Left hindlimb (tissue), 1 donor: Measurements from ENCODE around the gene TNS2.
"Not testable (repeated sequence)": the region's sequence is repeated elsewhere in the genome, so short reads cannot be mapped to it uniquely, and the experiment has no call there.

Experiments
- DNase-seq: peaks from one replicate; pipeline ENCODE4 v3.0.0-alpha.2; 2018

TNS2 gene

GRCh38 chr12:53049571-53050318 lies at the start of gene TNS2:
Gene TNS2, plus strand, starts transcription at chr12:53050065. Its CDS starts 121 bp downstream, at chr12:53050186.
- DNase-seq = peak; percentile 88

DNA sequence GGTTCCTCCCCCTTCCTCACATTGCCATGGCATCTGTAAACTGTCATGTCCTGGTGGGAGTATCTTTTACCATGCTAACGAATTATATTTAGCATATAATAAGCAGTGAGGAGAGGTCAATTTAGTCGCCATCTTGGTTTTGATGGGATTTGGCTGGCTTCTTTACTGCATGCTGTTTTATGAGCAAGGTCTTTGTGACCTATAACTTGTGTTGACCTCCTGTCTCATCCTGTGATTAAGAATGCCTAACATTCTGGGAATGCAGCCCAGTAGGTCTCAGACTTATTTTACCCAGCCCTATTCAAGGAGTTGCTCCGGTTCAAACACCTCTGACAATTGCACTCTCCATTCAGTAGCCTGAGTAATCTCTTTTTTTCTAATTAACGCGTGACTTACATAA lies 45.7 kb upstream of the TNS2 start:
- no peak for DNase-seq

DNA sequence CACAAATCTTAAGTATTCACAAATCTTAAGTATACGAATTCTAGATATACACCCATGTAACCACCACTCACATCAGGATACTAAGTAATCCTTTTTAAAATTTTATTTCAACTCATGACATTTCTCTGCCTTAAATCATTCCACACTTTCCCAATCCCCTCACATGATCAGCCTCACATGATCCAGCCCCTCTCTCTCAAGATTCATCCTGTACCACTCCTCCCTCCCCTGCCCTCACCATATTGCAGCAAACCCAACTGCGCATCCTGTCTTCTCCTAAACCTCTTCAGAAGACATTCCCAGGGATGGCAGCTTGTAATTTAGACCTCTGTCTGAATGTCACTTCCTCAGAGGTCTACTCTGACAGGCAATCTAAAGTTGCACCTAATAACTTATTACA lies 45.3 kb upstream of the TNS2 start:
- DNase-seq = no peak

DNA sequence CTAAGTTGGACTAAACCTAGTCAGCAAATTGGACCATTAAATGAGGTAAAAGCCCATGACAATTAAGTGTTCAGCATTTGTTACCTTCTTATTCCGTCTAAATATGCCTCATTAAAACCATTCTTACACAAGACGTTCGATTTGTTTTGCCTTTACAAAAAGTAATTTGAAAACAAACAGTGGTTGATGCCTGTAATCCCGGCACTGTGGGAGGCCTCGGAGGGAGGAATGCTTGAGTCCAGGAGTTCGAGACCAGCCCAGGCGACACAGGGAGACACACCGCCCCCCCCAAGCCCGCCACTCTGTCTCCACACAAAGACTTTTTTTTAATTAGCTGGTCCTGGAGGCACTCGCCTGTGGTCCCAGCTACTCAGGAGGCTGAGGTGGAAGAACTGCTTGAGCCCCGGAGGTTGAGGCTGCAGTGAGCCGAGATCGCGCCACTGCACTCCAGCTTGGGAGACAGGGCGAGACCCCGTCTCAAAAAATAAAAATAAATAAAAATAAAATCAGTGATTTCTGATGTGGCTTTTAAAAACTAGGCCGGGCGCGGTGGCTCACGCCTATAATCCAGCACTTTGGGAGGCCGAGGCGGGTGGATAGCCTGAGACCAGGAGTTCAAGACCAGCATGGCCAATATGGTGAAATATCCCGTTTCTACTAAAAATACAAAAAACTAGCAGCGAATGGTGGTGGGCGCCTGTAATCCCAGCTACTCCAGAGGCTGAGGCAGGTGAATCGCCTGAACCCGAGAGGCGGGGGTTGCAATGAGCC lies 44.5 kb upstream of the TNS2 start:
- DNase-seq = peak; percentile 40

DNA sequence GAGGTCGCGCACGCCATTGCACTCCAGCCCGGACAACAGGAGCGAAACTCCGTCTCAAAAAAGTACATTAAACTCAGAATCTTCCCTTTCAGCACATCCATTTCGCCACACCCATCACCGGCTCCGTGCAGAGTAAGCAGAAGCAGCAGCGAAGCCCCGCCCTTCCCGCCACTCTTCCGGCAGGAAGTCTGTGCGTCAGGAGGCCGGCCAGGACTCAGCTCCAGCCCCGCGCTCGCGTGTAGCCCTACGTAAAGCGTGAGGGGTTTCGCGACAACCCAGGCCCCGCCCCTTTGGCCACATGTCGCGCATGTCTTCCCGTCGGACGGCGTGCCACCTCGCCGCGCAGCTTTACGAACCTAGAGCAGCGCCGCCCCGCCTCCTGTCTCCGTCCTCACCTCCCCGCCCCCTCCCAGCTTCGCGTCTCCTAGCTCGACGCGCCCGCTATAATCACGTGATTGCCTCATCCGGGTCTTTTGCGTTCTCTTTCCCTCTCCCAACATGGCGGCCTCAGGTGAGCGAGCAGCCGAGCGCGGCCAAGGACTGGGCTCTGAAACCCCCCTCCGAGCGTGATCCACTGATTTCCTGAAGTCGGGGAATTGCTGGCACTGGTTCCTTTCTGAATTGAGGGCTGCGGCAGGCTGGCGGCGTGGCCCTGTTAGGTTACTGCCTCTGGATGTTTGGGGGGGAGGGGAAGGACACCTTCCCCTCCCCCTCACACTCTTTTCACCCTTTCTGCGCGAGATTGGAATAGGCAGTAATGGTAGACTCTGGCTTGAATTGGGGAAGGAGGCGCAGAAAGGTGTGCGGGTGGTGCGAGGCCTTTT lies 43.7 kb upstream of the TNS2 start, which contains the start of gene EIF4B:
Gene EIF4B (plus strand): TSS at position 471 of the 824 bp plus-strand sequence. CDS start 28 bp downstream, at position 499.
- peak; percentile 100 for DNase-seq

- DNase-seq = peak; percentile 78
Measured at GRCh38 chr12:53006810-53007309, 43.0 kb upstream of the TNS2 start.

DNA sequence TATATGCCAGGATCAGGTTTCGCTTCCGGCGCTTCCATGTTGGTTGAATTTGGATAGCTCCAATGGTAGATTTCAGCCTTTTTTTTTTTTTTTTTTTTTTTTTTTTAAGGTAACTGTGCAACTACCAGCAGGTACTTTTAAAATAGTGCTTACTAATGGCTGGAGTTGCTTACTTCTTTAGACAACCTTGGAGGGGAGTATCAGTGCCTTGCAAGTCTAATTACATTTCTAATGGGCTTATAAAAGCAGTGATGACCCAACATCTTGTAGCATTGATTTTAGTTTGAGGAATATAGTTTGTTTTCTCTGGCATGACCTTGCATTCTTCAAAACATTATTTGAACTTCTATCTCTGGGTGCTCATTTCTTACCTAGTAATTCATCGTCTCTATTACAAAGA lies 42.5 kb upstream of the TNS2 start:
- DNase-seq = no peak

DNA sequence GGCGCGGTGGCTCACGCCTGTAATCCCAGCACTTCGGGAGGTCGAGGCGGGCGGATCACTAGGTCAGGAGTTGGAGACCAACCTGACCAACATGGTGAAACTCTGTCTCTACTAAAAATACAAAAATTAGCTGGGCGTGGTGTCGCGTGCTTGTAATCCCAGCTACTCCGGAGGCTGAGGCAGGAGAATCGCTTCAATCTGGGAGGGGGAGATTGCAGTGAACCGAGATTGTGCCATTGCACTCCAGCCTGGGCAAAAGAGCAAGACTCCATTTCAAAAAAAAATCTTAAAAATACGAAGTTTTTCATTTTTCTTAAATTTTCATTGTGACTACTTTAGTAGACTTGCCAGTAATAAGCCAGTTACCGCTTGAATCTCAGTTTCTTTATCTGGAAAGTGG lies 41.1 kb upstream of the TNS2 start:
- not testable (repeated sequence) for DNase-seq

DNA sequence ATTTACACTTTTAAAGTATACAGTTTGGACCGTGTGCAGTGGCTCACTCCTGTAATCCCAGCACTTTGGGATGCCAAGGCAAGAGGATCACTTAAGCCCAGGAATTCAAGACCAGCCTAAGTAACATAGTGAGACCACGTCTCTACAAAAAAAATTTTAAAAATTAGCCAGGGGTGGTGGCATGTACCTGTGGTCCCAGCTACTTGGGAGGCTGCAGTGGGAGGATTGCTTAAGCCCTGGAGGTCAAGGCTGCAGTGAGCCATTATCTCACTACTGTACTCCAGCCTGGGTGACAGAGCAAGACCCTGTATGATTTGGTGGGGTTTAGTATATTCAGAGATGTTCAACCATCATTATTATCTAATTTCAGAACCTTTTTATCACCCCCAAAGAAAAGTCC lies 38.9 kb upstream of the TNS2 start:
- no peak for DNase-seq

- DNase-seq = no peak
Measured at GRCh38 chr12:53011889-53012288, 38.0 kb upstream of the TNS2 start.

DNA sequence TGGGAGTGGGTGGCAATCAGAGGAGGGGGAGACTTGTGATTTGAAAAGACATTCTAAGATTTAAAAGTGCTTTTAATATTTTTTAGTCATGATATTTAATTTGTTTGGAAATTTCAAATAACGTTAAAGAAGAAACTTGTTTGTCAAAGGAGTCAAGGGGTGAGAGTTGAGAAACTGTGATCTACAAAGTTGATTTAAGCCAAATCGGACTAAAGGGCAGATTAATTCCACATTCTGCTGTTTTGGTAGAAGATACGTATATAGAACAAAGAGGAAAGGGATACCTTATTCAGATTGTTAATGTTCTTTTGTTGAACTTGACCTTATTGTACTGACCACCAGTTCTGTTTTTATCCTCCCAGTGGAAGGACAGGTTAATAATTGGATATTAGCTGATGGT lies 36.9 kb upstream of the TNS2 start:
- DNase-seq = no peak

DNA sequence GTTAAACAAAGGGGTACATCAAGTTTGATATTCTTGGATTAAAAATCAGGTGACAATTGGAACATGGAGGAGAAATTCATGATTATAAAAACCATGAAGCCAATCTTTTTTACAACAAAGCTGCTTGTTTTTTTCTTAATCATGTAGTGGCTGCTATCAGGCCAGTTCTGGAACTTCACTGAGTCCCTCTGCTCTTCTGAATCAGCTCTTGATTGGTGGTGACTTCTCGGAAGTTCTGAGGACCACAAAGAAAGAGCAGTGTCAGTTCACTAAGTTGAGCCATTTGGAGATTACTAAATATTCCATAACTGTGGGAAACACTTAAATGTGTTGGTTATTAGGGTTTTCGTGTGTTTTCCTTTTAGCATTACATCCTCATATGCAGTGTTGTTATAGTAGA lies 35.2 kb upstream of the TNS2 start:
- DNase-seq = no peak

GRCh38 chr12:53025250-53025649 lies 24.6 kb upstream of the TNS2 start:
- no peak for DNase-seq

DNA sequence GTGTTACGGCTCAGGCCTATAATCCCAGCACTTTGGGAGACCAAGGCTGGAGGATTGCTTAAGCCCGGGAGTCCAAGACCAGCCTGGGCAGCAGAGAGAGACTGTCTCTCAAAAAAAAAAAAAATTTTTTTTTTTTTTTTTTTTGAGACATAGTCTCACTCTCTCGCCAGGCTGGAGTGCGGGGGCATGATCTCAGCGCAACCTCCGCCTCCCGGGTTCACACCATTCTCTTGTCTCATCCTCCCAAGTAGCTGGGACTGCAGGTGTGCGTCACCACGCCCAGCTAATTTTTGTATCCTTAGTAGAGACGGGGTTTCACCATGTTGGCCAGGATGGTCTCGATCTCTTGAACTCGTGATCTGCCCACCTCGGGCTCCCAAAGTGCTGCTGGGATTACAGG lies 22.9 kb upstream of the TNS2 start:
- not testable (repeated sequence) for DNase-seq

DNA sequence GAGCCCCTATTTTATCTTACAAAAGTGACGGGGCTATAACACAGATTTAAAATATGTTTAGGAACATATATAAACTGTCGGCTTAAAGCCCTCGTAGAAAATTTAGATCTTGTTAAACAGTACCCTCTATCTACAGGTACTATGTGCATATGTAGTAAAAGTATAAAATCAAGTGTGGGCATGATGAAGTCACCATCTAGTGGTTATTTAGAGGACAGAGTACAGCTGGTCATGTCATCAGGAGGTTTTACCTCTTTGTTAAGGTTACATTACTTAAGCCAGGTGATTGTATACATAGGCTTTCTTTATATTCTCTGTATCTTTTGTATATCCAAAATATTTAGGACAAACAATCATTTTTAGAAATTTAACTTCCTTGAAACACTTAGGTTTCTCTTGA lies 18.2 kb upstream of the TNS2 start:
- no peak for DNase-seq

DNA sequence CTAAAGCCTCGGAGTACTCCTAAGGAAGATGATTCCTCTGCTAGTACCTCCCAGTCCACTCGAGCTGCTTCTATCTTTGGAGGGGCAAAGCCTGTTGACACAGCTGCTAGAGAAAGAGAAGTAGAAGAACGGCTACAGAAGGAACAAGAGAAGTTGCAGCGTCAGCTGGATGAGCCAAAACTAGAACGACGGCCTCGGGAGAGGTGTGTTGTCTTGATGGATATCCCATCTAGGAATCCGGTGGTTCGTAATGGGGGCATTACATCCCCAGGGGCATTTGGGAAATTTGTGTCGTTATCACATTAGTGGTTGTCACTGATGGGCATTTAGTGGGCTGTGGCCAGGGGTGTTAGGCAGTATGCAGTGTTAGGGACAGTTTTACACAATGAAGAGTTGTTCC lies 16.0 kb upstream of the TNS2 start:
- DNase-seq = not testable (repeated sequence)

DNA sequence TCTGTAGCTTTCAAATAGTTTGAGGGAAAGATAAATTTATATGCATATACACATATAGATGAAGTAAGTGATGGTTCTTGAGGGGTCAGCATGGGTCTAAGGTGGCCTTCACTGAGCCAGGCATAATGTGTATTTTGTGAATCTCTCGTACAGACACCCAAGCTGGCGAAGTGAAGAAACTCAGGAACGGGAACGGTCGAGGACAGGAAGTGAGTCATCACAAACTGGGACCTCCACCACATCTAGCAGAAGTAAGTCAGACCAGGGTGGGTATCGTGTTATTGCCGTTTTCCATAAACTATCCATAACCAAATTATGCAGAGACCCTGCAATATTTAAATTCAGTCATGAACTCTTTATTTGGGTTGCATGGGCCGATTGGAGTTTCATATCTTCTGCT lies 15.4 kb upstream of the TNS2 start:
- DNase-seq = no peak

- no peak for DNase-seq
Measured at GRCh38 chr12:53036802-53037201, 13.1 kb upstream of the TNS2 start.

DNA sequence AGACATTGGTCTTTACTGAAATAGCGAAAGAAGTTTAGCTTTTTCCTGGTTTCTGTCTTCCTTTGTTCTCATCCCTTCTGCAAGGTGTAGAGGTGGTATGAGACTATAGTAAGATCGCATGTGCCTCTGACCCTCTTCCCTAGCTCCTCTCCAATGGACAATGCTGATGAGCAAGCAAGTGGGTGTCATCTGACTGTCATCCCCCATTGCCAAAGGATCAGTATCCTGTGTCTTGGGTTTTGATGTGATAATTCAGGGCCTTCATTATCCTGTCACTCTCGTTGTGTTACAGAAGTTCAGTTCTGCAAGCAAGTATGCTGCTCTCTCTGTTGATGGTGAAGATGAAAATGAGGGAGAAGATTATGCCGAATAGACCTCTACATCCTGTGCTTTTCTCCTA lies 10.0 kb upstream of the TNS2 start:
- DNase-seq = no peak

DNA sequence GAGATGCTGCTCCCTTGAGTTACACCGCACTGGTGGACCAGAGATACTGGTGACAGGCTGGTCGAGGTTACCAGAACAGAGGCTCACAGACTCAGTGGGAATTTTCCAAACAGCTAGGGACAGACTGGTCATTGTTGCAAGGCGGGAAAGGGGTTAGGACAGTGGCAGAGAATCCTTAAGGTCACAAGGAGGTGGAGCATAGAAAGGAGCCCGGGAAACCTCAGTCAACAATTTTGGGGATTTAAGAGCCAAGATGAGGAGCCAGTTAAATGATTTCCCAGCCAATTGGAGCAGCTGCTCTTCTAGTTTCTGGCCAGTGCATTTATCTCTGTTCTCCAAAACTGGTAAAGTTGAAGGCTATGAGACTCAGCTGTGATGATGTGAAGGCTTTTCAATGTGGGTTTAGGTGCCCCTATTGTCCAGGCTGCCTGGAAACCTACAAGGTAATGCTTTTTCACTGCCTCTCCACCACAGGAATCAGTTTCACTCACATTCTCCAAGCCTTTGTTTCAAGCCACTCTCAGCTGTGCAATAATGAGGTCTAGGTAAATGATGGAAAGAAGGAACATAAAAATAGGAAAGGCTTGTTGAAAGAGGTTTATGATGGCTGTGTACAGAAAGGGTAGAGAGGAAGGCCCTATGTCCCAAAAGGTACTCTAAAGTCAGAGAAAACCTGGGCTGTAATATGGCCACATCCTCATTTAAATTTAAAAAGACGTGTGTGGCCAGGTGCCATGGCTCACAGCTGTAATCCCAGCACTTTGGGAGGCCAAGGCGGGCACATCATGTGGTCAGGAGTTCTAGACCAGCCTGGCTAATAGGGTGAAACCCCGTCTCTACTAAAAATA lies 7.0 kb upstream of the TNS2 start:
- no peak for DNase-seq

- peak; percentile 71 for DNase-seq
Measured at GRCh38 chr12:53044052-53044581, 5.7 kb upstream of the TNS2 start.
